Hepatic stellate cell (primary cell): Measurements from ENCODE around the gene TRABD2B.

Experiments
- DNase-seq: peaks from one replicate; pipeline ENCODE4 v3.0.0; 2011; ENCODE audit warnings: low spot score

The TRABD2B gene

DNA sequence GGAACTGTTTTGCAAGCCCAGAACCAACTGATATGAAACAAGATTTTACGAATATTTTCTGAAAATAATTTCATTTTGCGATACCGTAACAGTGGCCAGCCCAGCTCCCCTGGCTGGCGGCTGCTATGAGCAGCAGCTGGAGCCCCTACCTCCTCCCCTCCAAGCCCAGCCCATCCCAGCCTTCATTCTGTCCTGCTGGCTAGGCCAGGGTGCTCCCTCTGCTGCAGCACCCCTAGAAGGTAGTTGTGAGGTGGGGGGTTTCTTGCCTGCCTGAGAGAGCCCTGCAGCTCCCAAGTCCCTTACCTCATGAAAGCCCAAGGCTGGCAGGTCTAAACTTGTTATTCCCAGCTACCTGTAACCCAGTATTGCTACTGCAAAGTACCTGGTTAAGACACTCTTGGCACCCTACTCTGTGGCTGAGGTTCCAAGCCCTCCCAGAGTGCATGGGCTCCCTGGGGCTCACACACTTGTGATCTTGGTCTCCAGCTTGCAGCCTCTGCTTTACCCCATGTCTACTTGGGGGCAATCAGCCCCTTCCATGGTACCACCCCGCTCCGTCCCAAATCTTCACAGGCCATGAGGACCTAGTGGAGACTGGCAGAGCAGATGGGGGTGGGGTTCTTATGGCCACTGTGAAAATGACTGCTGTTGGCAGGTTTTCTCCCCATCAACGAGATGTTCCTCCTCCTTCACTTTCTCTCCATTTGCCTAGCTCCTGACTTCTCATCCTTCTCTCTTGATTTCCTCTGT is 239.8 kb downstream of the TRABD2B start:
- DNase-seq: no peak

- DNase-seq: no peak
Measured at GRCh38 chr1:47756411-47756810, 240.8 kb downstream of the TRABD2B start.

- no peak for DNase-seq
Measured at GRCh38 chr1:47756006-47756405, 241.2 kb downstream of the TRABD2B start.

DNA sequence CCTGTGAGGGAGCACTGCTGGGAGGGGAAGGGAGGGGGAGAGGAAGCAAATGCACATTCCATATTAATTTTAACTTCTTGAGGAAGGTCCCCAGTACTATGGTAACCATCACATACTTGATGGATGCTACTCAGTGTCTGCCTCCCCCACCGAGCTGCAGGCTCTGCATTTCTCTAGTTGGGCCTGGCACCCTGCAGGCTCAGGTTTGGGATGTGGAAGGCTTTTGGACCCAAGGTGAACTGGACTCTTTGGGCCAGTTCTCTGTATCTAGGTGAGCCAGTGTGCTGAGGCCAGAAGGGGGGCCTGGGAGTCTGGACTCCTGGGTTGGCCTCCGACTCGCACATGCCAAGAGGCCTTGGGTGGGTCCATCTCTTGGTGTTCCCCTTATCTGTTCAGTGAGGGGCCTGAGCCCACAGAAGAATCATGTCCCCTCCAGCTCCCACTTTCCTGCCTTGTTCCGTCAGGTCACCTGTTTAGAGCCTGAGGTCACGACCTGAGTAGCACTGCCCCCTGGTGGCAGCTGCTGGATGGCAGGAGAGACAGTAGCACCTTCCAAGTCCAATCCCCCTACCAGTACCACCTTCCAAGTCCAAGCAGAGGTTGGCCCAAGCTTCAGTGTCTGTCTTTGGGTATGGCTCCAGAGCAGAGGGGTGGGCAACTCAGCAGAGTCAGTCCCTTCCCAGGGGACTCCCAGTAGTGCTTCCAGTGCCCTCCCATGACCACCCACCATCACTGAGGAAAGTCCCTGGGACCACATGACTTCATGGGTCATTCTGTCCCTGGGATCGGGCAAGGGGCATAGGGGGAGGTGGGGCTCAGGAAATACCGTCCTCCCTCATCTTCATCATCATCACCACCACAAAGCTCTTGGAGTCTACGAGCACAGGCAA is 241.8 kb downstream of the TRABD2B start:
- no peak for DNase-seq

- DNase-seq: no peak
Measured at GRCh38 chr1:47754221-47754620, 243.0 kb downstream of the TRABD2B start.

GRCh38 chr1:47753808-47754207 is 243.4 kb downstream of the TRABD2B start:
- DNase-seq: no peak

- DNase-seq: no peak
Measured at GRCh38 chr1:47752559-47752958, 244.6 kb downstream of the TRABD2B start.

DNA sequence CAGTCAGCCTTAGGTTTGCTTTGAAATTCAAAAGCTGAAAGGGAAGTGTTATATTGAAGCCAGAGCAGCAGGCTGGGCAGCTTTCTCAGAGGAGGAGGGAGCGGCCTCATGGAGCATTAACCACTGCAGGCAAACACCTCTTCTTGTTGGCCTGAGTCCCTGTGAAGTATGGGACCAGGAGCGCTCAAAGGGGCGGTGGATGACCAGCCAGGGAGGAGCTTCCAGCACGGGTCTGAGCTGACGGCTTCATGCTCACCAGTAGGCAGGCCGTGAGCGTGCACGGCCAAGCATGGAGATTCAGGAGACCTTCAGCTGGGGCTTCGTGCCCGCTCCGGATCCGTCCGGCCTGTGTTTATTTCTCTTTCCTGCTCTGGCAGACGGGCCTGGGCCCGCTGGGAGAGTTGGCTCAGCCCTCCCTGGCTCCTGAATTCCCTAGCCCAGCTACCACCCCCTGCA is 245.2 kb downstream of the TRABD2B start:
- DNase-seq: no peak

- DNase-seq: no peak
Measured at GRCh38 chr1:47751193-47751592, 246.0 kb downstream of the TRABD2B start.

GRCh38 chr1:47745715-47746609 is 251.2 kb downstream of the TRABD2B start:
- no peak for DNase-seq

DNA sequence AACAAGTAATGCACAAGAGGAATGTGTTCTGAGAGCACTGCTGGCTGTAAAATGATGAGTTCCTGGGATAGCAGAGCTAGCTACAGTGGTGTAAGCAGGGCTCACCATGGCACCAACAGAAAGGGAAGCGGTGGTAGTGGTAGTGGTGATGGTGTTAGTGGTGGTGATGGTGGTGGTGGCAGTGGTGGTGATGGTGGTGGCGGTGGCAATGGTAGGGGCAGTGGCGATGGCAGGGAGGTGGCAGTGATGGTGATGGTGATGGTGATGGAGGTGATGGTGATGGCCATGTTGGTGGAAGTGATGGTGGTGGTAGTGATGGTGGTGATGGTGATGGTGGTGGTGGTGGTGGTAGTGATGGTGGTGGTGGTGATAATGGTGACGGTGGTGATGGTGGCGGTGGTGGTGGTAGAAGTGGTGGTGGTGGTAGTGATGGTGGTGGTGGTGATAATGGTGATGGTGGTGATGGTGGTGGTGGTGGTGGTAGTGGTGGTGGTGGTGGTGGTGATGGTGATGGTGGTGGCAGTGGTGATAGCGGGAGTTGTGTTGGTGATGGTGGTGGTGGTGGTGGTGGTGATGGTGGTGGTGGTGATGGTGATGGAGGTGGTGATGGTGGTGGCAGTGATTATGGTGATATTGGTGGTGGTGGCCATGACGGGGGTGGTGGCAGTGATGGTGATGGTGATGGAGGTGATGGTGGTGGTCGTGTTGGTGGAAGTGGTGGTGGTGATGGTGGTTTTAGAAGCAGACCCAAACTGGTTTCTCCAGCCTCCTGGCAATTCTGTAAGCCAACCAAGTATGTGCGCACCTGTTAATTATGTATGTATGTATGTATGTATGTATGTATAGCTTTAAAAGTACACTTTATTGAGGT is 254.1 kb downstream of the TRABD2B start:
- no peak for DNase-seq

DNA sequence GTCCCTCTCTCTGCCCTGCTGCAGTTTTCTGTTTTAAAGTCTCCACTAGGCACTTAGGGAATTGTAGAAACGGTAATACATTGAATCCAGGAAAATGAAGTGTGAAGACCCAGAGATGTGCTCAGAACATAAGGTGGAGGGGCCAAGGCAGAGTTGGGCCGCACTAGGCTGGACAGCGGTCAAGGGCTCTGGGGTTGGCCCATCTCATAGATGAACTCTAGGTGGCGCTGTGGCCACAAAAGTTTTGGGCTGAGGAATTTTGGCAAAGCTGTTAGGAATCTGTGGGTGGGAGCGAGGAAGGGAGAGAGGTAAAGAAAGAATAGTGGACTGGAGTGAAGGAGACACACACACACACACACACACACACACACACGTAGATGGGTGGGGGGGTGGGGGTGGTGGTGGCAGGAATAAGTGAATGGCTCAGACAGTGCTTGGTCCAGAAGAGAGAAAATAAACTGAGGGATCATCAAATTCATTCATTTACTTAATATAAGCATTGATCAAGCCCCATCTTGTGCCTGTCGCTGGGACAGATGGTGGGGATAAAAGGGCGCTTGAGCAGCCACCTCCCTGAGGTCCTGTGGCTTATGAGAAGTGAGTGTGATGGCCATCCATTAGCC is 258.5 kb downstream of the TRABD2B start:
- DNase-seq: peak; percentile 60

DNA sequence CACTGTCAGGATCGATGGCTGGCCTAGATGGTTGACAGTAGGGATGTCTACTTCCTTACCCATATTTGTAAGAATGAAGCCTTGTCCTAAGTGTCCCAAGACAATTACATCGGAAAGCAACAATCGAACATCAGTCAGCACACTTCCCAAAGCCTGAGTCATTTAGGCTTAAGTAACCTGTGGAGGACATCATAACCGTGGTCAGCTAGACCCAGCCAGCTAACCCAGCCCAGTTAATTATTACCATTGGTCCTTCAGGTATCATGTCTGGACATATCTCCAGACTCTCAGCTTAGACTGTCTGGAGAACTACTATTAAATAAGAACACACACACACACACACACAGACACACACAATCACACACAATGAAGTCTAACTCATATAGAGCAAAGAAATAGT is 264.7 kb downstream of the TRABD2B start:
- no peak for DNase-seq

DNA sequence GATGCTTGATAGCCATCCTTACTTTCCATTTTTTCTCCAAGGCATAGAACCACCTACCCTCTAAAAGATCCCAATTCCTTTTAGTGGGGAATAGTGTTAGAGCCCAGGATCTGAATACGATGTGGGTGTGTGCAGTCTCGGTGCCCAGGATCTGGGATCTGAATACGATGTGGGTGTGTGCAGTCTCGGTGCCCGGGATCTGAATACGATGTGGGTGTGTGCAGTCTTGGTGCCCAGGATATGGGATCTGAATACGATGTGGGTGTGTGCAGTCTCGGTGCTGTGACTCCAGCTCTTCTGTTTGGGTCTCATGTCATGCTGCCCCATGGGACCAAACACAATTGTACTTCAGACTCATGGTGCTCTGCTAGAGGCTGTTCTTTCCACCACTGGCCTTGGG is 265.5 kb downstream of the TRABD2B start:
- no peak for DNase-seq

- no peak for DNase-seq
Measured at GRCh38 chr1:47729685-47730084, 267.5 kb downstream of the TRABD2B start.

GRCh38 chr1:47727697-47728085 is 269.5 kb downstream of the TRABD2B start:
- DNase-seq: no peak

- no peak for DNase-seq
Measured at GRCh38 chr1:47727051-47727696, 270.0 kb downstream of the TRABD2B start.

- DNase-seq: peak; percentile 87
Measured at GRCh38 chr1:47725992-47726855, 271.0 kb downstream of the TRABD2B start.

DNA sequence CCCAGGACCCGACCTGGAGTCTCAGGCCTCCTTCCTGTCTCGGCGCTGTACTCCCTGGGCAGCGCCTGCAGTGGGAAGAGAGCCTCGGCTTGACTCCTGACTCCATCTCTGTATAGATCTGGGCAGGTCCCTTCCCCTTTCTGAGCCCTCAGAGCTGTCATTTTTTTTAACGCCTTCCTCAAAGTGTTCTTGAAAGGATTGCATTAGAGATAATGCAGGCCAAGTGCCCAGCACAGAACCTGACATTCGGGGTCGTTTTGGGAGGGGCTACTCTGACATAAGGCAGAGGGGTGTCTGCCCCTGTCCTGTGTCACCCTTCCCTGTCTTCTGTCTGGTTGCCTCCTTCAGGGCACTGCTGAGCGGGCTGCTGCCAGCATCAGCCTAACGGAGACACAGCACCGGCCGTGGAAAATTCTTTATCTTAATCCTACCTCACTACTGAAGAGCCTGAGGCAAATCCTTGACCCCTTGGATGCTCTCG is 271.6 kb downstream of the TRABD2B start:
- no peak for DNase-seq
